GM18502 (cell line): ENCODE measurements around the gene CD96.

Experiments used
- ATAC-seq: cut with Tn5 transposase; IDR thresholded peaks from one replicate; pipeline ENCODE4 v1.9.1; 2021; ENCODE audit warnings: mild to moderate bottlenecking; ENCODE audit not compliant: unreplicated experiment, poor library complexity

Gene CD96

DNA sequence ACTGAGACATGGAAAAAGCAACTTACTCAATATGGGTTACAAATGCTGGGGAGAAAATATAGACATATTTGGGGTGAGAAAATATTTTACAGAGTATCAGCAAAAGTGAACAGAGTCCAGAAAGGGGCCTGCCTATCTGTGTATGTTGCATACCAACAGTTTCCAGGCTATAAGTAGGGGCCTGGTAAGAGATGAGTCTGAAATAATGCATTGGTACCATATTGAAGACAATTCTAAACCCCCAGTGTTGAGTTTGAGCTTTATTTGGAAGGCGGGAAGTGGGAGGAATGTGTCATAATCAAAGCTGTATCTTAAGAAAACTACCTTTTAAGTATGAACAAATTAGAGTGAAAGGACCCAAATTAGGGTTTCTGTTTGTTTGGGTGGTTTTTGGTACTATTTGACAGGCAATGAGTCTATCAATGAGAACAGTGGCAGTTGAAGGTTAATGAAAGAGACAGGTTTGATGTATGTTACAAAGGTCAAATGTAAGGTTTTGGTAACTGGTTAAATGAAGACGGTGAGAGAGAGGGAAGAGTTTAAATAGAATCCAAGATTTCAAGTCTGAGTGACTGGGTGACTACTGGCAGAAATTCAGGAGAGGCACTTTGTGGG, 159.4 kb downstream of the CD96 start:
- no peak for ATAC-seq
